Endodermal cell (in vitro differentiated cells): ENCODE results near the gene SEC14L1. TPM values are rescaled to one million over a fixed set of nuclear protein-coding genes. Genes with fewer than 3 reads are reported as not detected.

Experiments
- DNase-seq: peaks from one replicate; pipeline ENCODE4 v3.0.0-alpha.2; 2017
- H3K27ac ChIP-seq: 2 replicates; pipeline ENCODE4 v1.5.1; 2013; ENCODE audit warnings: mild to moderate bottlenecking, low read depth, low read length, moderate library complexity
- H3K27me3 ChIP-seq: 2 replicates; pipeline ENCODE4 v1.6.1; 2013; ENCODE audit warnings: mild to moderate bottlenecking, low read length, moderate library complexity; ENCODE audit not compliant: insufficient read depth, control insufficient read depth, poor library complexity, severe bottlenecking
- H3K36me3 ChIP-seq: 2 replicates; pipeline ENCODE4 v1.7.0; 2013; ENCODE audit warnings: mild to moderate bottlenecking, low read length, moderate library complexity; ENCODE audit not compliant: control insufficient read depth, insufficient read depth
- H3K4me1 ChIP-seq: one replicate; pipeline ENCODE4 v1.7.0; 2013; ENCODE audit warnings: low read length; ENCODE audit not compliant: control insufficient read depth, insufficient read depth
- H3K4me3 ChIP-seq: 2 replicates; pipeline ENCODE4 v1.5.1; 2013; ENCODE audit warnings: mild to moderate bottlenecking, low read length, moderate library complexity
- H3K9ac ChIP-seq: 2 replicates; pipeline ENCODE4 v1.6.1; 2013; ENCODE audit warnings: mild to moderate bottlenecking, low read length, moderate library complexity; ENCODE audit not compliant: poor library complexity, severe bottlenecking; ENCODE audit errors: extremely low read depth
- H3K9me3 ChIP-seq: 2 replicates; pipeline ENCODE4 v1.6.1; 2013; ENCODE audit warnings: mild to moderate bottlenecking, low read length, moderate library complexity; ENCODE audit not compliant: control insufficient read depth
- H3K27ac Mint-ChIP-seq: 2 replicates; pipeline ENCODE4 v1.8.0; 2020; ENCODE audit warnings: mixed read lengths
- H3K27me3 Mint-ChIP-seq: 2 replicates; pipeline ENCODE4 v1.8.0; 2021; ENCODE audit warnings: mild to moderate bottlenecking, mixed read lengths; ENCODE audit not compliant: insufficient read depth
- H3K36me3 Mint-ChIP-seq: 2 replicates; pipeline ENCODE4 v1.8.0; 2020; ENCODE audit warnings: low read depth, mixed read lengths
- H3K4me1 Mint-ChIP-seq: 2 replicates; pipeline ENCODE4 v1.8.0; 2020; ENCODE audit warnings: mixed read lengths
- H3K4me3 Mint-ChIP-seq: 2 replicates; pipeline ENCODE4 v1.8.0; 2020; ENCODE audit warnings: mild to moderate bottlenecking, moderate library complexity, mixed read lengths
- H3K9me3 Mint-ChIP-seq: 2 replicates; pipeline ENCODE4 v1.8.0; 2020; ENCODE audit warnings: mild to moderate bottlenecking, mixed read lengths
- WGBS, 2 experiments: methylation state at CpG; one replicate each; pipeline versions ENCODE4 v1.1.5 to v1.1.7; 2013; ENCODE audit warnings: missing lambda C conversion rate in 2 of 2, mixed read lengths in 1 of 2; ENCODE audit not compliant: insufficient coverage in 1 of 2, insufficient read length in 1 of 2; 5-methylcytosine and 5-hydroxymethylcytosine counted together
- total RNA-seq, 2 donors: library from RNA; stranded (reverse); fragmentation: NEBNext Ultra II Directional in 1 of 2; extraction: Animal tissue kit (Norgen Biotek cat#: 25700) in 1 of 2; gene quantifications; 2 replicates in 1 of 2; 3 replicates in 1 of 2; pipeline ENCODE4 v1.2.1, GENCODE V29; 2021
- TF ChIP-seq, protein P1 (sequence below): fragments of 200-600 bp; sonication (generic); conservative IDR thresholded peaks from 2 replicates; pipeline ENCODE4 v1.5.0; 2021; ENCODE audit warnings: antibody characterized with exemption, mild to moderate bottlenecking

SEC14L1 gene
- total RNA-seq, 2 donors from 2014 or later: 77.0 to 87.4 TPM

DNA sequence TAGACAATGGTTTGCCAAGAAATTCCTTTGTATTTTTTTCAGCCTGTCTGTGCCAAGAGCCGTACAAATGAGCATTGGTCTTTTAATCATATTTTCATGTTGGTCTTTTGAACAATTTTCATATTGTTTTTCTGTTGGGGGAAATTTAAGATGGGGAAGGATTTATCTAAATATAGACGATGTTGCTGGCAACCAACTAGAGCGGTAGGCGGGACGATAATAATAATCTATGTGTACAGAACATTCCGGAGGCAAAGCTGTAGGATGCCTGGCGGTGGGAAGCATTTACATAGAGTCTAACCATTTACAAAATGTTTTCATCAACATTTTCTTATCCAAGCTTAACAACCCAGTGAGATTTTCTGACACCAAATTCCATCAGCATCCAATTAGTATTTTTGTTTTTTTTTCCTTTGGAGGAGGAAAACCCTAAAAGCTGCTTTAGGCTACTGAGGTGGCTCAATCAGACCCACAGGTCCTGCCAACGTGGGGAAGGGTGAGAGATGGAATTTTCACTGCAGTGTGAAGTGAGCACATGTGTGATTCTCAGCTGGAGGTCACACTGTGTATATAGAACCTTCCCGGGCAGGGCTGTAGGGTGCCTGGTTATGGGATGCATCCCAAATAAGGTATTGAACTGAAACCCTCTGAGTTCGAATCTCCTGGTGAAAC lies 11.7 kb upstream of the SEC14L1 start:
- Histone ChIP-seq H3K4me1 (peaks cover 14% of the 10 kb centered on the region), H3K9me3 (no peaks in the 10 kb centered on the region), H3K27me3 (no peaks in the 10 kb centered on the region), H3K9ac (no peak overlapping the region), H3K4me3 (no peak overlapping the region), H3K36me3 (no peaks in the 10 kb centered on the region), H3K27ac (no peak overlapping the region)
- Mint-ChIP-seq H3K9me3 (no peaks in the 10 kb centered on the region), H3K4me3 (no peak overlapping the region), H3K4me1 (peaks cover 15% of the 10 kb centered on the region), H3K36me3 (no peaks in the 10 kb centered on the region), H3K27me3 (peaks cover 2% of the 10 kb centered on the region), H3K27ac (peak overlapping the region; percentile 83)
- 80 to 88% methylated on average over 8 to 10 of the region's 10 CpGs for WGBS, 2 experiments
- TF ChIP-seq, protein P1, sequence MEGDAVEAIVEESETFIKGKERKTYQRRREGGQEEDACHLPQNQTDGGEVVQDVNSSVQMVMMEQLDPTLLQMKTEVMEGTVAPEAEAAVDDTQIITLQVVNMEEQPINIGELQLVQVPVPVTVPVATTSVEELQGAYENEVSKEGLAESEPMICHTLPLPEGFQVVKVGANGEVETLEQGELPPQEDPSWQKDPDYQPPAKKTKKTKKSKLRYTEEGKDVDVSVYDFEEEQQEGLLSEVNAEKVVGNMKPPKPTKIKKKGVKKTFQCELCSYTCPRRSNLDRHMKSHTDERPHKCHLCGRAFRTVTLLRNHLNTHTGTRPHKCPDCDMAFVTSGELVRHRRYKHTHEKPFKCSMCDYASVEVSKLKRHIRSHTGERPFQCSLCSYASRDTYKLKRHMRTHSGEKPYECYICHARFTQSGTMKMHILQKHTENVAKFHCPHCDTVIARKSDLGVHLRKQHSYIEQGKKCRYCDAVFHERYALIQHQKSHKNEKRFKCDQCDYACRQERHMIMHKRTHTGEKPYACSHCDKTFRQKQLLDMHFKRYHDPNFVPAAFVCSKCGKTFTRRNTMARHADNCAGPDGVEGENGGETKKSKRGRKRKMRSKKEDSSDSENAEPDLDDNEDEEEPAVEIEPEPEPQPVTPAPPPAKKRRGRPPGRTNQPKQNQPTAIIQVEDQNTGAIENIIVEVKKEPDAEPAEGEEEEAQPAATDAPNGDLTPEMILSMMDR: no peak
- no peak for DNase-seq

GRCh38 chr17:77129568-77130301 lies 11.0 kb upstream of the SEC14L1 start:
- no peaks in the 10 kb centered on the region for H3K36me3 Mint-ChIP-seq
- no peaks in the 10 kb centered on the region for H3K27me3 ChIP-seq
- H3K4me1 Mint-ChIP-seq: peaks cover 12% of the 10 kb centered on the region
- 84 to 87% methylated on average over 6 to 12 of the region's 13 CpGs for WGBS, 2 experiments
- no peak overlapping the region for H3K4me3 Mint-ChIP-seq
- no peak overlapping the region for H3K4me3 ChIP-seq
- H3K9me3 ChIP-seq: no peaks in the 10 kb centered on the region
- peaks cover 8% of the 10 kb centered on the region for H3K4me1 ChIP-seq
- no peak overlapping the region for H3K9ac ChIP-seq
- H3K27ac ChIP-seq: no peak overlapping the region
- no peaks in the 10 kb centered on the region for H3K9me3 Mint-ChIP-seq
- H3K36me3 ChIP-seq: no peaks in the 10 kb centered on the region
- H3K27ac Mint-ChIP-seq: peak overlapping the region; percentile 83
- TF ChIP-seq, protein P1: no peak
- H3K27me3 Mint-ChIP-seq: peaks cover 2% of the 10 kb centered on the region
- DNase-seq: peak; percentile 65

DNA sequence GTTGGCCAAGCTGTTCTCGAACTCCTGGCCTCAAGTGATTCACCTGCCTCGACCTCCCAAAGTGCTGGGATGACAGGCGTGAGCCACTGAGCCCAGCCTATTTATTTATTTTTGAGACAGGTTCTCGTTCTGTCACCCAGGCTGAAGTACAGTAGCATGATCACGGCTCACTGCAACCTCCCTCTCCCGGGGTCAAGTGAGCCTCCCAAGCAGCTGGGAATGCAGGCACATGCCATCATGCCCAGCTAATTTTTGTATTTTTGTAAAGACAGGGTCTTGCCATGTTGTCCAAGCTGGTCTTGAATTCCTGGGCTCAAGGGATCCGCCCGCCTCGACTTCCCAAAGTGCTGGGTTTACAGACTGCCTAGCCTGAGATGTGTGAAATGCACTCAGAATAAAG lies 10.2 kb upstream of the SEC14L1 start:
- Mint-ChIP-seq H3K4me1 (peaks cover 12% of the 10 kb centered on the region), H3K27ac (no peak overlapping the region), H3K9me3 (no peaks in the 10 kb centered on the region), H3K36me3 (no peaks in the 10 kb centered on the region), H3K4me3 (no peak overlapping the region), H3K27me3 (peaks cover 4% of the 10 kb centered on the region)
- no peak overlapping the region for H3K9ac ChIP-seq
- no peaks in the 10 kb centered on the region for H3K27me3 ChIP-seq
- H3K27ac ChIP-seq: no peak overlapping the region
- H3K4me1 ChIP-seq: peaks cover 8% of the 10 kb centered on the region
- no peaks in the 10 kb centered on the region for H3K9me3 ChIP-seq
- DNase-seq: no peak
- TF ChIP-seq, protein P1: no peak
- H3K36me3 ChIP-seq: no peaks in the 10 kb centered on the region
- H3K4me3 ChIP-seq: no peak overlapping the region
- 89 to 96% methylated on average over 8 to 9 of the region's 9 CpGs for WGBS, 2 experiments
